Measurements from ENCODE around the gene BCAS3.

The BCAS3 gene

DNA sequence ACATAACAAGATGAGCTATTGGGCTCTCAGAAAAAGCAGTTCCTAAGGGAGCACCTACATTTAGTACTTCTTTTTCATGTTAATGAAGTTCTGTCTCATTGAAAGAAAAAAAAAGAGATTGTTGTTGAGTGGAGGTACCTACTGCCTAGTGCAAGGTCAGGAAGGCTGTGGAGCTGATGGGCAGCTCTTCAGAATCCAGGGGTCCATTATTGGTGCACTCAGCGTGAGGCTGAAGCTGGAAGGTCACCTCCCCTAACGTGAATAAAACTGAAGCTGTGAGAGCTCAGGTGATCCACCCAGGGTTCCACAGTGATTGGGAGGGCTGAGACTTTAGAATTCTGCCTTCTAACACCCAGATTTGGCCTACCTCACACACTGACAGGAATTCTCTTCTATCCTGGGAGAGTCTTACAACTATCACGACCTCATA lies 568.1 kb downstream of the BCAS3 start:
- H3K36me3 ChIP-seq (ENCODE audit: insufficient read depth, low read length): no peaks in the 10 kb centered on the region
- no peak for TF ChIP-seq EZH2 (IDR thresholded peaks at IDR 0.05; ENCODE audit: borderline replicate concordance, low read length)
- TF ChIP-seq CTCF (IDR thresholded peaks at IDR 0.05; ENCODE audit: low read length): no peak
- H3K4me1 ChIP-seq (ENCODE audit: insufficient read depth, low read length, severe bottlenecking): no peaks in the 10 kb centered on the region
- no peaks in the 10 kb centered on the region for H4K20me1 ChIP-seq (ENCODE audit: insufficient read depth, low read length)
- no peak overlapping the region for H3K4me3 ChIP-seq (ENCODE audit: low read depth, low read length, poor library complexity, severe bottlenecking)
- no peak overlapping the region for H3K27ac ChIP-seq (ENCODE audit: low read depth, low read length, poor library complexity, severe bottlenecking)
- no peaks in the 10 kb centered on the region for H3K9me3 ChIP-seq (ENCODE audit: low read length)
- no peak overlapping the region for H3K4me2 ChIP-seq (ENCODE audit: low read length)
- H2AFZ ChIP-seq (ENCODE audit: low read length): no peak overlapping the region
- H3K79me2 ChIP-seq (ENCODE audit: insufficient read depth, low read length): no peaks in the 10 kb centered on the region
- no peaks in the 10 kb centered on the region for H3F3A ChIP-seq (ENCODE audit: insufficient read depth, low read length)
- no peak overlapping the region for H3K9ac ChIP-seq (ENCODE audit: low read length)
- no peaks in the 10 kb centered on the region for H3K27me3 ChIP-seq (ENCODE audit: insufficient read depth, low read length)
- no peaks in the 10 kb centered on the region; the same call in 1 of the 2 replicates for H3K9me2 ChIP-seq (ENCODE audit: low read depth, low read length)

DNA sequence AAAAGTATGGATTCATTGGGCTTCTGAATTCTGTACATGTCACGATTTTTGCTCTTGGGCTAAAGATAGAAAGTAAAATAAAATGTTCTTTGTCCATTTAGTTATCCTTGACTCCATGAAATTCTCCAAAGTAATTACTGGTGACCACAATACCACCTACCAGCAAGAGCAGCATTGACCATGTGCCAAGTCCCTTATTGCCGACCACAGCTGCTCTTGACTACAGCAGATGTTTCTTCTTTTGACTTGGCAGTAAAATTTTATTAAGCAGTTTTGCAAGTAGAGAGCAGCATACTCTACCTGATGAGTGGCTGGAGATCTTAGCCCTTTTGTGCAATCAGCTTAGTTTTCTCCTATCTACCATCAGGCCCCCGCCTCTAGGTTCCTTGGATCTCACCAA lies 569.8 kb downstream of the BCAS3 start:
- Histone ChIP-seq H4K20me1 (ENCODE audit: insufficient read depth, low read length) (no peaks in the 10 kb centered on the region), H3K9me3 (ENCODE audit: low read length) (no peaks in the 10 kb centered on the region), H2AFZ (ENCODE audit: low read length) (no peak overlapping the region), H3K9ac (ENCODE audit: low read length) (no peak overlapping the region), H3K36me3 (ENCODE audit: insufficient read depth, low read length) (no peaks in the 10 kb centered on the region), H3K4me1 (ENCODE audit: insufficient read depth, low read length, severe bottlenecking) (peaks cover 3% of the 10 kb centered on the region), H3K4me2 (ENCODE audit: low read length) (no peak overlapping the region), H3K79me2 (ENCODE audit: insufficient read depth, low read length) (no peaks in the 10 kb centered on the region), H3K4me3 (ENCODE audit: low read depth, low read length, poor library complexity, severe bottlenecking) (no peak overlapping the region), H3K27me3 (ENCODE audit: insufficient read depth, low read length) (no peaks in the 10 kb centered on the region), H3K27ac (ENCODE audit: low read depth, low read length, poor library complexity, severe bottlenecking) (no peak overlapping the region), H3F3A (ENCODE audit: insufficient read depth, low read length) (no peaks in the 10 kb centered on the region), H3K9me2 (ENCODE audit: low read depth, low read length) (no peaks in the 10 kb centered on the region; the same call in 1 of the 2 replicates)
- no peak for TF ChIP-seq CTCF (IDR thresholded peaks at IDR 0.05; ENCODE audit: low read length)
- no peak for TF ChIP-seq EZH2 (IDR thresholded peaks at IDR 0.05; ENCODE audit: borderline replicate concordance, low read length)

- Histone ChIP-seq H3K4me3 (ENCODE audit: low read depth, low read length, poor library complexity, severe bottlenecking) (no peak overlapping the region), H3K4me2 (ENCODE audit: low read length) (no peak overlapping the region), H3K27ac (ENCODE audit: low read depth, low read length, poor library complexity, severe bottlenecking) (no peak overlapping the region), H3K79me2 (ENCODE audit: insufficient read depth, low read length) (no peaks in the 10 kb centered on the region), H3K4me1 (ENCODE audit: insufficient read depth, low read length, severe bottlenecking) (peaks cover 3% of the 10 kb centered on the region), H2AFZ (ENCODE audit: low read length) (no peak overlapping the region), H3F3A (ENCODE audit: insufficient read depth, low read length) (no peaks in the 10 kb centered on the region), H3K9ac (ENCODE audit: low read length) (no peak overlapping the region), H4K20me1 (ENCODE audit: insufficient read depth, low read length) (no peaks in the 10 kb centered on the region), H3K27me3 (ENCODE audit: insufficient read depth, low read length) (no peaks in the 10 kb centered on the region), H3K9me2 (ENCODE audit: low read depth, low read length) (no peaks in the 10 kb centered on the region; the same call in 1 of the 2 replicates), H3K9me3 (ENCODE audit: low read length) (no peaks in the 10 kb centered on the region), H3K36me3 (ENCODE audit: insufficient read depth, low read length) (no peaks in the 10 kb centered on the region)
- TF ChIP-seq CTCF (IDR thresholded peaks at IDR 0.05; ENCODE audit: low read length) (no peak), EZH2 (IDR thresholded peaks at IDR 0.05; ENCODE audit: borderline replicate concordance, low read length) (no peak)
Measured at GRCh38 chr17:61248399-61248798, 570.7 kb downstream of the BCAS3 start.

Measured in OCI-LY1 (cell line).